Measurements from ENCODE around the gene GLDN.

DNA sequence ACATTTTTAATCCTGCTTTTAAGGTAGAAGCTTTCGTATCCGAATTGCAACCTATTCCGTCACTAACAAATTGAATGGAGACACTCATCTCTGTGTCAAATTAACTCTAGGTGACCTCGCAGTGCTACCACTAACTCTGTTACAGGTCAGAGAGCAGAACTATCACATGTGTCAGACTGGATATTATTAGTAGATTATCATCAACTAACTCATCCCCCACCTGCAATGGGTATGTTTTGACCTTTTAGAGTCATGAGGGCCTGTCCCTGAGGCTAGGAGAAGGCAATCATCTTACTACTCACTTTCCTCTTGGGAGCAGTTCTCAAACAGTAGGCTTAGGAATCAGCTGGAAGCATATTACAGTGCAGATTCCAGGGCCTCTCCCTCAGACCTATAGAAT is 2.0 kb downstream of the GLDN start:
- TF ChIP-seq POLR2AphosphoS5 (IDR thresholded peaks at IDR 0.05), result no peak
- no peak for TF ChIP-seq CTCF (IDR thresholded peaks at IDR 0.05)

Measured in prostate gland (tissue), 2 donors.